A549 (cell line): ENCODE results near the gene SETBP1. TPM values are rescaled to one million over a fixed set of nuclear protein-coding genes. Genes with fewer than 3 reads are reported as not detected.

Experiments used
- ATAC-seq, 2 experiments: fragments of 200-7000 bp in 1 of 2; fragments of >200 bp in 1 of 2; cut with Nextera tagmentation in 1 of 2; cut with Tn5 transposase in 1 of 2; 3 replicates each; pipeline versions ENCODE4 v1.8.0 to v1.9.1; 2018 to 2020; ENCODE audit warnings: mild to moderate bottlenecking in 1 of 2, moderate library complexity in 1 of 2
- CTCF ChIA-PET: fragments of 300-600 bp; sonication (Branson Sonifier 250); formaldehyde crosslinking; extraction: SDS; loops from one replicate; lab custom pipeline; 2021; ENCODE audit warnings: antibody characterized with exemption, inconsistent platforms; lab: Yijun Ruan, JAX
- POLR2A ChIA-PET: fragments of 350-600 bp; formaldehyde crosslinking; extraction: SDS; loops from one replicate; lab custom pipeline; 2021; ENCODE audit warnings: antibody characterized with exemption, inconsistent platforms; lab: Yijun Ruan, JAX
- DNase-seq, 2 experiments: peaks; one replicate each; pipeline versions ENCODE4 v3.0.0 to v3.0.0-alpha.2; 2011 to 2016; ENCODE audit warnings: low read depth in 1 of 2, low spot score in 1 of 2
- FAIRE-seq: peaks from 2 replicates; lab custom pipeline; 2011; peaks lifted over from hg19 to GRCh38; lab: Jason Lieb, UNC
- H3K27ac ChIP-seq, 2 experiments: fragments of >200 bp; sonication (Bioruptor Twin); formaldehyde crosslinking; 3 replicates each; pipeline ENCODE4 v1.5.1; 2016 to 2017
- H3K4me1 ChIP-seq: fragments of >200 bp; sonication (Bioruptor Twin); formaldehyde crosslinking; 3 replicates; pipeline ENCODE4 v1.6.1; 2016
- H3K4me2 ChIP-seq: fragments of >200 bp; sonication (Bioruptor Twin); formaldehyde crosslinking; 3 replicates; pipeline ENCODE4 v1.6.1; 2016
- H3K4me3 ChIP-seq: fragments of >200 bp; sonication (Bioruptor Twin); formaldehyde crosslinking; 3 replicates; pipeline ENCODE4 v1.5.1; 2016
- H3K9me3 ChIP-seq: fragments of >200 bp; sonication (Bioruptor Twin); formaldehyde crosslinking; 3 replicates; pipeline ENCODE4 v1.6.1; 2016
- ATOH8 ChIP-seq: fragments of 250-450 bp; sonication (Bioruptor Pico); IDR thresholded peaks from 2 replicates; pipeline ENCODE4 v1.5.0; 2020; ENCODE audit warnings: low read depth, mild to moderate bottlenecking, moderate library complexity
- EHF ChIP-seq: fragments of 250-450 bp; sonication (Bioruptor Pico); IDR thresholded peaks from 2 replicates; pipeline ENCODE4 v1.5.0; 2020; ENCODE audit warnings: mild to moderate bottlenecking
- EP300 ChIP-seq, 2 experiments: fragments of >200 bp; sonication (Bioruptor Twin); formaldehyde crosslinking; IDR thresholded peaks; 2 replicates in 1 of 2; 3 replicates in 1 of 2; pipeline ENCODE4 v1.6.1; 2016 to 2017
- FOSB ChIP-seq: fragments of 250-450 bp; sonication (Bioruptor Pico); IDR thresholded peaks from 2 replicates; pipeline ENCODE4 v1.5.0; 2020; ENCODE audit warnings: mild to moderate bottlenecking, moderate library complexity
- FOSL2 ChIP-seq, 2 experiments: fragments of 450-650 bp in 1 of 2; fragments of >200 bp in 1 of 2; sonication (Bioruptor Twin) in 1 of 2; formaldehyde crosslinking; IDR thresholded peaks; 2 replicates each; pipeline versions ENCODE4 v1.5.0 to v1.6.1; 2016 to 2020; ENCODE audit warnings: mild to moderate bottlenecking in 1 of 2, moderate library complexity in 1 of 2
- GATA3 ChIP-seq: IDR thresholded peaks from 2 replicates; pipeline ENCODE4 v1.6.1; 2012; ENCODE audit warnings: borderline replicate concordance
- HOXA7 ChIP-seq: fragments of 250-450 bp; sonication (Bioruptor Pico); IDR thresholded peaks from 2 replicates; pipeline ENCODE4 v1.5.0; 2020; ENCODE audit warnings: mild to moderate bottlenecking, moderate library complexity
- KDM1A ChIP-seq: fragments of 200-600 bp; sonication (generic); IDR thresholded peaks from 2 replicates; pipeline ENCODE4 v1.6.1; 2016; ENCODE audit warnings: low read depth, mild to moderate bottlenecking
- MAFK ChIP-seq: fragments of 450-650 bp; IDR thresholded peaks from 2 replicates; pipeline ENCODE4 v1.6.1; 2014; ENCODE audit not compliant: partially characterized antibody
- MYC ChIP-seq: IDR thresholded peaks from 2 replicates; pipeline ENCODE4 v1.6.1; 2012; ENCODE audit warnings: mild to moderate bottlenecking, inconsistent platforms, low read length, improper control_type of control experiment, borderline replicate concordance
- REST ChIP-seq: fragments of 200-600 bp; sonication (generic); IDR thresholded peaks from 2 replicates; pipeline ENCODE4 v1.6.1; 2016; ENCODE audit warnings: antibody characterized with exemption, mild to moderate bottlenecking, moderate library complexity
- TFCP2L1 ChIP-seq: fragments of 250-450 bp; sonication (Bioruptor Pico); IDR thresholded peaks from 2 replicates; pipeline ENCODE4 v1.5.0; 2021; ENCODE audit warnings: mild to moderate bottlenecking
- ZNF302 ChIP-seq: fragments of 250-450 bp; sonication (Bioruptor Pico); IDR thresholded peaks from 2 replicates; pipeline ENCODE4 v1.9.0; 2021; ENCODE audit warnings: inconsistent platforms, mild to moderate bottlenecking, moderate library complexity
- ZSCAN20 ChIP-seq: fragments of 250-450 bp; sonication (Bioruptor Pico); IDR thresholded peaks from 2 replicates; pipeline ENCODE4 v1.8.0; 2022; ENCODE audit warnings: mild to moderate bottlenecking, moderate library complexity
- WGBS: methylation state at CpG from one replicate; pipeline ENCODE4 v1.1.6; 2017; ENCODE audit errors: missing lambda C conversion rate; 5-methylcytosine and 5-hydroxymethylcytosine counted together
- polyA plus RNA-seq, 4 experiments: library from polyadenylated mRNA; depleted of rRNA in 3 of 4; stranded (reverse); fragments of >200 nt; fragmentation: RNase III in 1 of 4; extraction: RNeasy Plus Mini Kit Qiagen cat#74134 plus additional on column Dnase treatment in 1 of 4; gene quantifications; 2 replicates in 3 of 4; 3 replicates in 1 of 4; pipeline ENCODE4 v1.2.3, GENCODE V29; 2011 to 2017

Gene SETBP1
- polyA plus RNA-seq, 2 of the 4 experiments (the other 2 are of a cell fraction) = 0.50 to 1.9 TPM

GRCh38 chr18:44936485-44936884, 255.8 kb downstream of the SETBP1 start (continued):
- no peak for TF ChIP-seq KDM1A
- TF ChIP-seq TFCP2L1 = no peak
- TF ChIP-seq EHF (CRISPR knock-in tag) = no peak

- Histone ChIP-seq H3K4me3 (no peak overlapping the region), H3K27ac (no peak overlapping the region), H3K4me1 (no peaks in the 10 kb centered on the region), H3K4me2 (no peak overlapping the region), H3K9me3 (no peaks in the 10 kb centered on the region)
- POLR2A ChIA-PET = interaction anchor here (0.7 kb wide), 1 partner anchor 331 kb away, joined by 3 read pairs; no protein-coding TSS in a partner anchor
- CTCF ChIA-PET = no interaction called here
- no peak for FAIRE-seq
- WGBS = 65% methylated on average over 11 of the region's 12 CpGs
- no peak for TF ChIP-seq ZSCAN20 (CRISPR knock-in tag)
- TF ChIP-seq MYC = no peak
- no peak for TF ChIP-seq ZNF302 (CRISPR knock-in tag)
- TF ChIP-seq ATOH8 (CRISPR knock-in tag) = no peak
- TF ChIP-seq KDM1A = no peak
- no peak for TF ChIP-seq GATA3
- no peak for TF ChIP-seq FOSL2 (IDR thresholded peaks at IDR 0.05)
- TF ChIP-seq FOSL2 (CRISPR knock-in tag; IDR thresholded peaks at IDR 0.05) = no peak
- TF ChIP-seq EP300 (IDR thresholded peaks at IDR 0.05) = no peak
- TF ChIP-seq FOSB (CRISPR knock-in tag) = no peak
- TF ChIP-seq REST = no peak
- no peak for TF ChIP-seq TFCP2L1
- DNase-seq = no peak
- ATAC-seq = no peak
These were observed 257.5 kb downstream of the SETBP1 start for GRCh38 chr18:44937960-44938719.

GRCh38 chr18:44938720-44939665, 258.3 kb downstream of the SETBP1 start:
- H3K4me2 ChIP-seq = no peak overlapping the region
- FAIRE-seq (no peak), DNase-seq (peak; percentile 1 to 5), ATAC-seq (no peak)
- WGBS = 62% methylated on average over 5 of the region's 5 CpGs
- H3K9me3 ChIP-seq = no peaks in the 10 kb centered on the region
- ChIA-PET POLR2A (interaction anchor here (0.7 kb wide), 1 partner anchor 330 kb away, joined by 3 read pairs; no protein-coding TSS in a partner anchor), CTCF (no interaction called here)
- no peak overlapping the region for H3K27ac ChIP-seq
- no peak for TF ChIP-seq MAFK
- TF ChIP-seq HOXA7 = no peak
- no peak overlapping the region for H3K4me3 ChIP-seq
- H3K4me1 ChIP-seq = no peaks in the 10 kb centered on the region
